Gastrocnemius medialis (tissue), 4 donors: ENCODE data around the gene PLK5.

Experiments
- CTCF ChIP-seq, 5 experiments: fragments of 450-650 bp in 3 of 5; fragments of 200-600 bp in 2 of 5; sonication (generic) in 2 of 5; IDR thresholded peaks in 4 of 5; conservative IDR thresholded peaks in 1 of 5; 1 replicate in 4 of 5; 2 replicates in 1 of 5; pipeline ENCODE4 v1.5.1; 2016 to 2019; ENCODE audit warnings: antibody characterized with exemption in 5 of 5, mild to moderate bottlenecking in 3 of 5, moderate library complexity in 3 of 5
- POLR2A ChIP-seq, 2 donors: fragments of 450-650 bp; IDR thresholded peaks; one replicate each; pipeline ENCODE4 v1.6.1; 2017; ENCODE audit warnings: antibody characterized with exemption in 2 of 2, mild to moderate bottlenecking in 2 of 2, moderate library complexity in 2 of 2

- TF ChIP-seq CTCF (IDR thresholded peaks at IDR 0.05 in 4 of 5, conservative IDR thresholded peaks at IDR 0.05 in 1 of 5) (no peak), POLR2A (IDR thresholded peaks at IDR 0.05) (no peak)
Observed at GRCh38 chr19:1524972-1525325, 1.1 kb downstream of the PLK5 start.
